ENCODE data around the gene ARPC1A.
A peak's percentile ranks its signal among the peaks of the same experiment; 100 is the strongest.
"Not testable (repeated sequence)": the region's sequence is repeated elsewhere in the genome, so short reads cannot be mapped to it uniquely, and the experiment has no call there.

Gene ARPC1A

DNA sequence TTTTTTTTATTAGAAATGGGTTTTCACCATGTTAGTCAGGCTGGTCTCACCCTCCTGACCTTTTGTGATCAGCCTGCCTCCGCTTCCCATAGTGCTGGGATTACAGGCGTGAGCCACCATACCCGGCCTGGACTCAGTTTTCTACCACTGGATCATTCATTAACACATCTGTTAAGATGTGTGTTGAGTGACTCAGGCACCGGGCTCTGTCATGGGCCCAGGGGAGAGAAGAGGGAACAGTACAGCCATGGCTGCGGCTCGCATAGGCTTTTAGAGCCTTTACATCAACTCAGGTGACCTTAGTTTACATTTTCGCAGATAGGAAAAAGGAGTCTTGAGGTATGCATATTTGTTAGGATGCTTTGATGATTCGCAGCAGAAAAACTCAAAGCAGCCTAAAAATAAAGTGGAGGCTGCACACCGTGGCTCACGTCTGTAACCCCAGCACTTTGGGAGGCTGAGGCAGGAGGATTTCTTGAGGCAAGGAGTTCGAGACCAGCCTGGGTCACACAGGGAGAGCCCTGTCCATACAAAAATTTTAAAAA lies 45.8 kb downstream of the ARPC1A start:
- DNase-seq, result no peak

DNA sequence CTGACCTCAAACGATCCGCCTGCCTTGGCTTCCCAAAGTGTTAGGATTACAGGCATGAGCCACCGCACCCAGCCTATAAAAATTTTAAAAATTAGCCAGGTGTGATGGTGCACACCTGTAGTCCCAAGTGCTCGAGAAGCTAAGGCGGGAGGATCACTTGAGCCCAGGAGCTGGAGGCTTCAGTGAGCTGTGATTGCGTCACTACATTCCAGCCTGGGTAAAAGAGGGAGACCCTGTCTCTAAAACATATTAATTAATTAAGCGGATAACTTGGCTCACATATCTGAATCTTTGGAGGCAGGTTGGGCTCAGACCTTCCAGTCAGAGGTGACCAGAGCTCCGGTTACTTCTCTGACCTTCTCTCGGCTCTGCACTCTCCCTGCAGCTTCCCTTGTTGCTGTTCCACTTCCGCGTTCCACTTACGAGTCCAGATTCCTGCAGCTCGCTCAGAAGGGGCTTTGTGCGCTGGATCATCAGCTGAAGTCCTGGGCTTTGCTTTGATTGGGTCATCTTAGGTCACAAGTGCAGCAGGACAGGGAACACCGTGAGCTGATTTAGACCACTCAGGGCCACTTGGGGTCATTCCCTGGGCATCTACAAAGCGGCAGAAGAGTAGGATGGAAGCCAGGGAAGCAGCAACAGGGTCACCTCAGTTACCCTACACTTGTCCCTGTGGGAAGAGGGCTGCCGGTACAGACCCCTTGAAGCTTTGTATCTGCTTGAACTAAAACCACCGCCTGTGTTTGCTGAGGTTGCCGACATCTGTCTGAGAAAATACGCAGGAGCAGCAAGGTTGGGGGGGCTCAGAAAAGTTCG lies 46.8 kb downstream of the ARPC1A start:
- peak; percentile 53 for DNase-seq

DNA sequence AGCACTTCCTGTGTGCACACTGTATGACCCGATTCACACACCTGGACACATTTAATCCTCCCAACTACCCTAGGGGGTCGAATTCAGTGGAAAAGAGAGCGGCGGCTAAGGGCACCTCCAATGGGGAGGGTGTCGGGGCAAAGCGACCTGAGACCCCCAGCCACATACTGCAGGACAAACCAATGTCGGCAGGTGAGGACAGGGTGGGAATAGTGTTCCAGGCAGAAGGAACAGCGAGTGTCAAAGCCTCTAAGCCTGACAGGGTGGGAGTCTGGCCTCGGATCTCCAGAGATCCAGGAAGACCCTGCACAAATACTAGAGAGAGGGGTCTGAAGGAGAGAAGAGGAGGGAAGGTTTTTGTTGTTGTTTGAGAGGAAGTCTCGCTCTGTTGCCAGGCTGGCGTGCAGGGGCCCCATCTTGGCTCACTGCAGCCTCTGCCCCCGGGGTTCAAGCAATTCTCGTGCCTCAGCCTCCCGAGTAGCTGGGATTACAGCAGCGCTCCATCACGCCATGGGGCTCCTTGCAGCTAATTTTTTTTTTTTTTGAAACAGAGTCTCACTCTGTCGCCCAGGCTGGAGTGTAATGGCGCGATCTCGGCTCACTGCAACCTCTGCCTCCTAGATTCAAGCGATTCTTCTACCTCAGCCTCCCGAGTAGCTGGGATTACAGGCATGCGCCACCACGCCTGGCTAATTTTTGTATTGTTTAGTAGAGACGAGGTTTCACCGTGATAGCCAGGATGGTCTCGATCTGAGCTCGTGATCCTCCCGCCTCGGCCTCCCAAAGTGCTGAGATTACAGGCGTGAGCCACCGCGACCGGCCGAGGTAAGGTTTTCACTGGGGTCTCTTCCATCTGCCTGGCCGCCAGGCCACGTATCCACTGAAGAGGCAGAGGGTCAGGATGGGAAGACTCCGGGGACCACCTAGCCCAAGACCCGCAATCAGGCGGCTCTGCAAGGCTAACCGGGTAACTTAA lies 47.7 kb downstream of the ARPC1A start:
- DNase-seq, result no peak

DNA sequence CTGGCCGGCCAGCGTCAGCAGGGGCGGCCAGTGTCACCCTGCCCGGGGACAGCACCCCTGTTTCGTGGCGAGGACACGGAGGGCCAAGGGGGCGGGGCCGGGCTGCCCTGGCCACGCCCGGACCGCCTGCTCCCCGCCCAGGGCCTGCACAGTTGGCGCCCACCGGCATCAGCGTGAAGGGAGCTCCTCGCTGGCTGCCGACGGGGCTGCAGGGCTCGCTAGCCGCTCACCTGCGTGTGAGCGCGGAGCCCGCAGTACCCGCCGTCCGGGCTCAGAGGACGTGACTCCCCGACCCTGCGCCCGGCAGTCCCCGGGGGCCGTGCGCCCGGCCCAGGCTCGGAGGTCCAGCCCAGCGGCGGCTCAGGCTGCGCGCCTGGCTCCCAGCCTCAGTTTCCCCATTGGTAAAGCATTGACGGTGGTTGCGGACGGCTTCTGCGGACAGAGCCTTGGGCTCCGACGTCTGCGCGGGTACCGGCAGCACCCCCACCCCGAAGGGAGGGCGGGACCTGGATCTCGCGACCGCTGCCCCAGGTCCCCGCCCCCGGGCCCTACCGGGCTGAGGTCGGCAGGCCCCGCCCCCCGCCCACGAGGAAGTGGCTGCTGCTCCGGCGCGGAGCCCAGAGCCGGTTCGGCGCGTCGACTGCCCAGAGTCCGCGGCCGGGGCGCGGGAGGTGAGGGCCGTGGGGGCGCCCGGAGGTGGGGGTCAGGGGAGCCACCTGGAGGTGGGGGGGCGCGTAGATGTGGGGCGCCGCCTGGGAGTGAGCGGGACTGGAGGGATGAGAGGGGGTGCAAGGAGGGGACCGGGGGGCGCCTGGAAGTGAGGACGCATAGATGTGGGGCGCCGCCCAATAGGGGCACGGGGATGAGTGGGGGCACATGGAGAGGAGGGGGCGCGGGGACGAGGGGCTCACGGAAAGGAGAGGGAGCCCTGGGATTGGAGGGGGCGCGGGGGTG lies 48.7 kb downstream of the ARPC1A start, which contains the start of gene ARPC1B:
Gene ARPC1B (plus strand): TSS at position 620 of the 954 bp plus-strand sequence. CDS start 10,985 bp downstream, outside the sequence.
- DNase-seq, result peak; percentile 47

DNA sequence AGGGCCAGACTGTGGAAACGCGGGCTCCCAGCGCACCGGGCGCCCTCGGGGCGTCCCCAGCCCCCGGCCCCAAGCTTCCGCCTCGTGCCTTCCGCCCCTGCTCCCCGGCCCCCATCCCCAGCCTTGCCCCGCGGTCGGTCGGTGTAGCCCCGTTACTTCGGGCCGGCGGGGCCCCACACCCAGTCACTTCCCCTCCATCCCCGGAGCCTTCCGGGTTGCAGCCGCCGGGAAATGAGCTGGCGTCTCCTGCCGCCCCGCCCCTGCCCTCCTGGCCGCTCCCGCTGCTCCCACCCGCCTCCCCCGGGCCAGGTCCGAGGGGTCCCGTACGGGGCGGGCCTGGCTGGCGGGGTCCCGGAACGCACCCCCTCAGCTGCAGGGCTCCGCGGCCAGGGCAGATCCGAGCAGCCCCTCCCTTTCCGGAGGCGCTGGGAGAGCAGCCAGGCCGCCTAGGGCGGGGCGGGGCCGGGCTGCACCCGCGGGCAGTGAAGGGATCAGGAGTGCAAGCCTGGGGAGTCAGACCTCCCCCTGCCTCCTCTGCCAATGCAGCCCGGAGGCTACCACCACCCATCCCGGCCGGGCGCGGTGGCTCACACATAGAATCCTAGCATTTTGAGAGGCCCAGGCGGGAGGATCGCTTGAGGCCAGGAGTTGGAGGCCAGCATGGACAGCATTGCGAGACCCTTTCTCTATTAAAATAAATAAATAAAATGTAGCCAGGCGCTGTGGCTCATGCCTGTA lies 49.5 kb downstream of the ARPC1A start:
- DNase-seq, result no peak

DNA sequence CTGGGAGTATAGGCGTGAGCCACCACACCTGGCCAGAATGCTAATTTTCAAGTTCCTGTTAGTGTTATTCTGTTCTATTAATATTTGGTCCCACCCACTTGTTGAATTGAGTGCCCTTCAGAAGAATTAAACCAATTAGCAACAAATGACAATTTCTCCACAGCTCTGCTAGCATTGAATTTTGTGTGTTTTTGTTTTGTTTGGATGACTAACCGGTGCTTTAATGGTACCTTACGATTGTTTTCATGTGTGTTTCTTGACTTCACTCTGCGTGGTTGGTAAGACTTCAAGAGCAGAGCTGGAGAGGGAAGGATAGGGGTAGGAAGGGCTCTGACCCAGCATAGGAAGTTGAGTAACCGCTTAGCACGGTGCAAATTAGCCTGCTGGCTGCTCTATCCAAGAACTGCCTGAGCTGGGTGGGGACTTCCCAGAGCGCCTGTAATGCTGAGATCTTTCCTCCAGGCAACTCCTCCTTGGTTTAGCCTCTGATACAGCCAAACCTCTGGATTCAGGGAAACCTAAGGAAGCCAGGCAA lies 53.4 kb downstream of the ARPC1A start:
- no peak for DNase-seq

DNA sequence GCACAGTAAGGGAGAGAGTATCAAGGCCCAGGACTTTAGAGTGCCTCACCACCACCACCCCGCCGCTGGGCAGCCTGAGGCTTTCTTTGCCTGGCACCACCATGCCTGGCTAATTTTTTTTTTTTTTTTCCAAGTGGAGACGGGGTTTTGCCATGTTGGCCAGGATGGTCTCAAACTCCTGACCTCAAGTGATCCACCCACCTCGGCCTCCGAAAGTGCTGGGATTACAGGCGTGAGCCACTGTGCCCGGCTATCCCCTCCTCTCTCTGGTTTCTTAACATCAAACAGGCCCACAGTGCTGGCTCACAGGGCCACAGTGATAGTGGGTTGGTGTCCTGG lies 54.0 kb downstream of the ARPC1A start:
- not testable (repeated sequence) for DNase-seq

DNA sequence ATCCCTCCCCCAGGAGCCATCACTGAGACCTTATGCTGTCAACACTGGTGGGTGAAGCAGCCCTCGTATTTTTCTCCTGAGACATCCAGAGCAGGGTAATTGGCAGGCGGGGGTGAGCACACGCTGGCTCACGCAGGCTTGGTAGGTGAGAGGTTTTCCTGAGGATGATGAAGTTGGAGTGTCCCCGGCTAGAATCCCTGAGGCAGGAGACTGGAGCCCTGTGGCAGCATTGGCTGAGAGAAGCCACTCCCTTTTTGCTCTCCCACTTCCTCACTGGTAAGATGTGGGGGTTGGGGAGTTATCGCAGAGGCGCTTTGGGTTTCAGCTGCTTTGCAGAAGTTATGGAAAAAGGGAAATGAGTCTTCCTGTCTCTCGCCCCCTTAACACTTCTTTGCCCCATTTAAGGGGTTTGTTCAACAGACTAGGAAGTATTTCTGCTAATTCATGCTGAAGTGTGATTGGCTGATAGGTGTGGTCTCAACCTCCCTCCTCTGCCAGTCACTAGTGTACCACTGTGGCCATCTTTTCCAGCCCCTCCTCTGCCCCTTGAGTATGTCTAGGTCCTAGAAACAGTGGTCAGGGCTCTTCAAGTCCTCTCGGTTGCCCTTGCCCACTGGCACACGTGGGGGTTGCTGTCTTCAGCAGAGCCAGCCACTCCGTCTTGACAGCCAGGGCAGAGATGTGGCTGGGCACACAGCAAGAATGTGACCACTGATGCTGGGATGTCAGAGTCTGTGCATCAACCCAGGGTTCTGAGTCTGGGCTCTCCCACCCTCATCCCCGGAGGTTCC lies 54.5 kb downstream of the ARPC1A start:
- no peak for DNase-seq

DNA sequence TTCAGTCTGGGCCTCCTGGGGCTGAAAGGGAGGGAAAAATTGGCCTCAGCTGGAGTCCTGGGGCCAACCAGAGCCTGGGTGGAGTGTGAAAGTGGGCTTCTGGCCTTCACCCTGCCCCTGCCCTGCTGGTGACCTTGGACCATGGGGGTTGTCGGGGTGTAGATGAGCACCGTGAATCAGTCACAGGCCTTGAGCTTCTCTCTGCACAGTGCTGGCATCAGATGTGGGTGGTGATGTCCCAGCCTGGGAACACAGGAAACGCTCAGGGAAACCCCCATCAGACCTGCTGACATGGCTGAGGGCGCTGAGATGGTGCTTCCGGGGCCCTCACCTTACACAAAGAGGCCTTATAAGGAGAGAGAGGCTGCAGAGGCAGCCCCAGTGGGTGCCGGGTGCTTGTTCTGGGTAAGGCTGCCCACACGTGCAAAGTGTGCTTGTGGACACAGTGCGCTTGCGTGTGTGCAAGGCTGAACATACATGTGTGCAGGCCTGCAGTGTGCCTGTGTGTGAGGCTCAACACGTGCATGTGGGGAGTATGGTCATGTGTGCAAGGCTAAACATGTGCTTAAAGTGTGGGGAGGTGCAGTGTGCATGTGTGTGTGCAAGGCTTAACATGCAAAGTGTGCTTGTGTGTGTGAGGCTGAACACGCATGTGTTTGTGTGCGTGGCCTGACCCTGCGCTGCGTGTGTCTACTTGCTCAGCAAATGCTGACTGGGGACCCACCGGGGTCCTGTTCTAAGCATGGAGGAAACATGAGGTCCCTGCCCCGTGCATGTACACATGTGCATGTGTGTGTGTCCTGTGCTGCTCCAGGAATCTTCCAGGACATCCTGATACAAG lies 55.3 kb downstream of the ARPC1A start:
- no peak for DNase-seq

DNA sequence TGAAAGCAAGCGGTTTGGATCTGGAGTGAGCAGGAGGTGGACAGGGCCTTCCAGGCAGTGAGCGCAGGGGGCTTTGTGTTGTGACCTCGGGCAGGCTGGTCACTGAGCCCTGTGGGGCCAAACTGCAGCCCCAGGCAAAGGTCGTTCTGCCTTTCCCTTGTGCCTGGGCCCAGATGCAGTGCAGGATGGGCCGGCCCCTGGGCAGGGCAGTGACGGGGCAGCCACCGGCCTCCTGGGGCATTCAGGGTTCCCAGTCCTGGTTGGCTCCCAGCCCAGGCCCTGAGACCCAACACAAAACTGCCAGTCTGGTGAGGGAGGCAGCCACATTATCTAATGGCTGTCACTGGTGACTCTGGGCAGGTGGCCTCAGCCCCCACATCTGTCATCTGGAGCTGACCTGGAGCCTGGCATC lies 56.0 kb downstream of the ARPC1A start:
- DNase-seq, result no peak

DNA sequence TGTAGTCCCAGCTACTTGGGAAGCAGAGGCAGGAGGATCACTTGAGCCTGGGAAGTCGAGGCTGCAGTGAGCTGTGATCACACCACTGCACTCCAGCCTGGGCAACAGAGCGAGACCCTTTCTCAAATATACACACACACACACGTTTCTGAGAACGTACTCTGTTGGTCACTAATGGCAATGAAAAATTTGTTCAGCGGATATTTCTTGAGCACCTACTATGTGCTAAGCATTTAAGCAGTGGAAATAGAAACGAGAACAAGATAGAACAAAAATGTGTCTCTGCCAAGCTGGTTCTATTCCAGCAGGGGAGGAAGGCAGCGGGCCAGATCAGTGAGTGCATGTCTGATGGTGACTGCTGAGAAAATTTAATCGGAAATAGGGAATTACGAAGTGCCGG lies 57.5 kb downstream of the ARPC1A start:
- DNase-seq, result no peak

DNA sequence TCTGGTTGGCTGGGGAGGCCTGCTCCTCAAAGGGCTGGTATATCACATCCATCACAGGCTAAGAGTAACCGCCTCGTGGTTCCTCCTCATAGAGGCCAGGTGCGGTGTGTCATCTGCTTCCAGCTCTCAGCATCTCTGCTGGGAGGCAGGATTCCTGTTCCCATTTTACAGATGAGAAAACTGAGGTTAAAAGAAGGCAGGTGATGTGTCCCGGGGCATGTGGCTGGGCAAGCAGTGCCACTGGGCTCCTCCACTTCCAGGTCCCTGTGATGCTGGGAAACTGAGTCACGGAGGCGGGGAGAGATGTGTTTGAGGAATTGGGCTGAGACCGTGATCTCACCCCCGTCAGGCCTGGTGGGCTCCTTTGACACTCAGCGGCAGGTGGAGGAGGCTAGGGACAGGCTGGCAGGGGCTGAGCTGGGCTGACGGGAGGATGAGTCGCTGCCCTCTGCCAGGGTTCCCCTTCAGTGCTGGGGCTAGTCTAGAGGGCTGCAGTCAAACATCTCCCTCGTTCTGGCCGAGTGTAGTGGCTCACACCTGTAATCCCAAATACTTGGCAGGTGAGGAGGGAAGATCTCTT lies 58.2 kb downstream of the ARPC1A start:
- DNase-seq, result no peak

DNA sequence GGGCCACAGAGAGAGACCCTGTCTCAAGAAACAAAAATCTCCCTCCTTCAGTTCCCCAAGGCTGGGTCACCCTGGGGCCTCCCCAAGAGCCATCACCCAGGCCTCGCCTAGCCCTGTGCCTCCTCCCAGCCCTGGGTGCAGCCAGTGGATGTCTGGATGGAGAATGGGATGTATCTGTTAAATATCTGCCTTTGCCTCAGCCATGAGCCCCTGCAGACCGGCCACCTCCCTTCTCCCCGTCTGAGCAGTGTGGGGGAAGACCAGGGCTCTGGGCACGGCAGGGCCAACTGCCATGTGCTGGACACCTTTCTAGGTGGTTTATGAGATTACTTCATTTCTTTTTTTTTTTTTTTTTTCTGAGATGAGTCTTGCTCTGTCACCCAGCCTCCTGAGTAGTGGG lies 58.8 kb downstream of the ARPC1A start:
- DNase-seq, result no peak

DNA sequence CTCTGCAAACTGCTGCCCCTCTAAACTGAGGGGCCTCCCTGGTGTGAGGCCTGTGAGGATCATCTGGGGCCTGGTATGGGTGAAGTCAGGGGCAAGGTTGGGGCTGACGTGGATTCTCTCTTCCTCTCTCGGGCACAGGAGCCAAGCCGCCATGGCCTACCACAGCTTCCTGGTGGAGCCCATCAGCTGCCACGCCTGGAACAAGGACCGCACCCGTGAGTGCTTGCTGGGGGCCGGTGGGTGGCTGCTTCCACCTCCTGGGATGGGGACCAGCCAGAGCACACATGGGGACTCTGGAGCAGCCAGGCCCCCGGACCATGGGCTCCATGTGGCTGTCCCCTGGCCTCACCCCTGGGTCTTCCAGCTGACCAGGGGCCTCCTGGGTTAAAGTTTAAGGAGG lies 59.9 kb downstream of the ARPC1A start:
- DNase-seq, result no peak

DNA sequence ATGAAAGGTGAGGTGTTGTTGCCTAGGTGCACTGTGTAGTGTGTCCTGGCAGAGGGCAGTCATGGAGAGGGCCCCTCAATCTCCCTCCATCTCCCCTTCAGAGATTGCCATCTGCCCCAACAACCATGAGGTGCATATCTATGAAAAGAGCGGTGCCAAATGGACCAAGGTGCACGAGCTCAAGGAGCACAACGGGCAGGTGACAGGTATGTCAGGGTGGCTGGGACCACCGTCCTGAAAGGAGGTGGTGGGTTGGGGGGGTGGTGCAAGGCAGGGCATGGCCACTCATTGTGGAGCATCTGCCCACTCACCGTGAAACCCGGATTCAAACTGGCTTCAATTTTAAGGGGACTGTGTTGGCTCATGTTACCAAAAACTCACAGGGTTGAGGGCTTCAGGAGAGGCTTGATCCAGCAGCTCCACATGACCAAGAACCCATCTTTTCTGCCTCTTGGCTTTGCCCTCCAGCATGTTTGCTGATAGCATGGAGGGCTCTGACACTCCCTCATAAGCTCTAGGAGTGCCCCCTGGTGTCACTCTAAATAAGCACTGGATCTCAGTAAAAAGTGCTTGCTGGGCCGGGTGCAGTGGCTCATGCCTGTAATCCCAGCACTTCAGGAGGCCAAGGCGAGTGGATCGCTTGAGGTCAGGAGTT lies 61.0 kb downstream of the ARPC1A start:
- no peak for DNase-seq

DNA sequence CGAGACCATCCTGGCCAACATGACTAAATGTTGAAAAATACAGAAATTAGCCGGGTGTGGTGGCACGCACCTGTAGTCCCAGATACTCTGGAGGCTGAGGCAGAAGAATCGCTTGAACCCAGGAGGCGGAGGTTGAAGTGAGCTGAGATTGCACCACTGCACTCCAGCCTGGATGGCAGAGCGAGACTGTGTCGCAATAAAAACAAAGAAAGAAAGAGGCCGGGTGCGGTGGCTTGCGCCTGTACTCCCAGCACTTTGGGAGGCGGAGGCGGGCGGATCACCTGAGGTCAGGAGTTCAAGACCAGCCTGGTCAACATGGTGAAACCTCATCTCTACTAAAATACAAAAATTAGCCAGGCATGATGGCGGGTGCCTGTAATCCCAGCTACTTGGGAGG lies 61.5 kb downstream of the ARPC1A start:
- not testable (repeated sequence) for DNase-seq

DNA sequence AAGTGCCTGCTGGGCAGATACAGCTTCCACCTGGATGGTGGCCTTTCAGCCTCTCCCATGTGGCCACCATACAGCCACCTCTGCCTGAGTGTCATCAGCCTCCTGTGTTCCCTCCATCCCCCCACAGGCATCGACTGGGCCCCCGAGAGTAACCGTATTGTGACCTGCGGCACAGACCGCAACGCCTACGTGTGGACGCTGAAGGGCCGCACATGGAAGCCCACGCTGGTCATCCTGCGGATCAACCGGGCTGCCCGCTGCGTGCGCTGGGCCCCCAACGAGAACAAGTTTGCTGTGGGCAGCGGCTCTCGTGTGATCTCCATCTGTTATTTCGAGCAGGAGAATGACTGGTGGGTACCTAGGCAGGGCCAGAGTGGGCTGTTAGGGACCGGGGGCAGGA lies 62.2 kb downstream of the ARPC1A start:
- DNase-seq, result no peak

DNA sequence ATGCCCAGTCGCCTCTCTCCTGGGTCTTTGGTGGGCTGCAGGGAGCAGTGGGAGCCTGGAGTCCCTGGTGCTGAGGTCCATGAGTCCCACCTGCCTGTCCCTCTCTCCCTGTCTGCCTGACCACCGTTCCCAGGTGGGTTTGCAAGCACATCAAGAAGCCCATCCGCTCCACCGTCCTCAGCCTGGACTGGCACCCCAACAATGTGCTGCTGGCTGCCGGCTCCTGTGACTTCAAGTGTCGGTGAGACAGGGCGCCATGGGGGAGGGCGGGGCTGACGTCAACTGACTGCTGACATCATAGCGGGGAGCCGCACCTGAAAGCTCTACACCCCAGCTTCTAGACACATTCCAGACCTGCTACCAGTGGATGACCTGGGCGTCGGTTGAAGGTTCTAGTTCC lies 64.1 kb downstream of the ARPC1A start:
- DNase-seq, result no peak
